ENCODE results near the gene ADIPOQ.
"Not testable (repeated sequence)": the region's sequence is repeated elsewhere in the genome, so short reads cannot be mapped to it uniquely, and the experiment has no call there.

ADIPOQ gene

DNA sequence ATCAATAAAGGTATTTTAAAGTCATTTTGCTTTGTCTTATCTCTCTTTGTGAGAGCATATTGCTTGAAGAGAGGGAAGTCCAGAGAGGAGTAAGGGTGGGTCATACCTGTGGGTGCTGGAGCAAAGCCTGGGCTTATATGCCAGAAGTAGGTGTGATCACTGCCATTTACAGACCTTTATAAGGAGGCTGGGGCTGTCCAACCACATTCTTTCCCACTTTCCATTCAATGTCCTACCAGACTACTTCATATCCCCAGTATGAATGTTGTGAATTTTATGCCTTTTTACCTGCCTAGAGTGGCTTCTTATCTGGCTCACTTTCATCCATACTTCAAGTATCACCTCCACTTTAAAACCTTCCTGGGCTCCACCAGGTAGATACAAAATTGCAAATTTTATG, 48.4 kb downstream of the ADIPOQ start:
- FAIRE-seq = no peak
- TF ChIP-seq, protein P1, sequence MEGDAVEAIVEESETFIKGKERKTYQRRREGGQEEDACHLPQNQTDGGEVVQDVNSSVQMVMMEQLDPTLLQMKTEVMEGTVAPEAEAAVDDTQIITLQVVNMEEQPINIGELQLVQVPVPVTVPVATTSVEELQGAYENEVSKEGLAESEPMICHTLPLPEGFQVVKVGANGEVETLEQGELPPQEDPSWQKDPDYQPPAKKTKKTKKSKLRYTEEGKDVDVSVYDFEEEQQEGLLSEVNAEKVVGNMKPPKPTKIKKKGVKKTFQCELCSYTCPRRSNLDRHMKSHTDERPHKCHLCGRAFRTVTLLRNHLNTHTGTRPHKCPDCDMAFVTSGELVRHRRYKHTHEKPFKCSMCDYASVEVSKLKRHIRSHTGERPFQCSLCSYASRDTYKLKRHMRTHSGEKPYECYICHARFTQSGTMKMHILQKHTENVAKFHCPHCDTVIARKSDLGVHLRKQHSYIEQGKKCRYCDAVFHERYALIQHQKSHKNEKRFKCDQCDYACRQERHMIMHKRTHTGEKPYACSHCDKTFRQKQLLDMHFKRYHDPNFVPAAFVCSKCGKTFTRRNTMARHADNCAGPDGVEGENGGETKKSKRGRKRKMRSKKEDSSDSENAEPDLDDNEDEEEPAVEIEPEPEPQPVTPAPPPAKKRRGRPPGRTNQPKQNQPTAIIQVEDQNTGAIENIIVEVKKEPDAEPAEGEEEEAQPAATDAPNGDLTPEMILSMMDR (IDR thresholded peaks at IDR 0.05; ENCODE audit: insufficient read depth, missing control alignments) = no peak
- no peak for DNase-seq (ENCODE audit: insufficient read length, low spot score)

DNA sequence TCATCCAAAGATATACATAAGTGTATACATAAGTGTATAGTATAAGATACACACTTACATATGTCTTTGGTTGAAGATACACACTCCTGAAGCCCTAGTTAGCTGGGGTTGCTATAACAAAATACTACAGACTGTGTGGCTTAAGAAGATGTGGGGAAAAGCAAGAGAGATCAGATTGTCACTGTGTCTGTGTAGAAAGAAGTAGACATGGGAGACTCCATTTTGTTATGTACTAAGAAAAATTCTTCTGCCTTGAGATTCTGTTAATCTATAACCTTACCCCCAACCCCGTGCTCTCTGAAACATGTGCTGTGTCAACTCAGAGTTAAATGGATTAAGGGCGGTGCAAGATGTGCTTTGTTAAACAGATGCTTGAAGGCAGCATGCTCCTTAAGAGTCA, 50.6 kb downstream of the ADIPOQ start:
- not testable (repeated sequence) for FAIRE-seq; DNase-seq (ENCODE audit: insufficient read length, low spot score)

DNA sequence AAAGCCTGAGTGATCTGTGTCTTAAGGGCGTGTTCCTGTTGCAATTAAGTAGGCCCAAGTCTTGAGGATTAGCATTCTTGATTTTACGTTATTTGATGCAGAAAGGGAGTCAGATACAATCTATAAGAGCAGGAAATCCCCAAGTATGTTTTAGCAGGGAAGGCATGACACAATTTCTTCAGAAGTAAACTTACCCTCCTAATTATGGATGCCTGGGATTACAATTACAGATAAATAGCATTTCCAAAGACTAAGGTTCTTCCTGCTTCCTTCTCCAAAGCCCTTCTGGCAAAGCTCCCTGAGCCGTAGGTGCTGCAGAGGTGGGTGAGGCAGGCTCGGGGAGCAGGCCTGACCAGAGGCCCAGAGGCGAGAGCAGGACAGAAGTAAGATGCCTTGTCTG, 52.9 kb downstream of the ADIPOQ start:
- FAIRE-seq (no peak), DNase-seq (ENCODE audit: insufficient read length, low spot score) (no peak)
- TF ChIP-seq, protein P1 (IDR thresholded peaks at IDR 0.05; ENCODE audit: insufficient read depth, missing control alignments) = no peak

DNA sequence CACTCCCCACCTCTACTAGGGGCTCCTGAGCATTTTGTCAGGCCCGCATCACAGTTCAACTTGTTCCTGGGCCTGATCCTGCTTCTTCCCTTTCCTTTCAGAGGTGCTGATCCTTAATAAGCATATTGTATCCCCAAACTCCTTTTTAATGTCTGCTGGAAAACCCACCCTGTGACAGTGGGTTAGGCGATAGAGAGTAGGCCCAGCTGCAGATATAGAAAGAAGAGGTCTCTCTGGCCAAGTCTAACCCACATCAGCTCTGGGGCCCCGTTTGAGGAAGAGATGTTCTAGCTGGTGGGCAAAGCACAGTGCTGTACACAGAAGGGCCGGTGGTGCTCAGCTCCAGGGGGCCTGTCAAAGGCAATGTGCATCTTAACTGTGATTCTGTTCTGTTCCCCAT, 53.5 kb downstream of the ADIPOQ start:
- no peak for FAIRE-seq

DNA sequence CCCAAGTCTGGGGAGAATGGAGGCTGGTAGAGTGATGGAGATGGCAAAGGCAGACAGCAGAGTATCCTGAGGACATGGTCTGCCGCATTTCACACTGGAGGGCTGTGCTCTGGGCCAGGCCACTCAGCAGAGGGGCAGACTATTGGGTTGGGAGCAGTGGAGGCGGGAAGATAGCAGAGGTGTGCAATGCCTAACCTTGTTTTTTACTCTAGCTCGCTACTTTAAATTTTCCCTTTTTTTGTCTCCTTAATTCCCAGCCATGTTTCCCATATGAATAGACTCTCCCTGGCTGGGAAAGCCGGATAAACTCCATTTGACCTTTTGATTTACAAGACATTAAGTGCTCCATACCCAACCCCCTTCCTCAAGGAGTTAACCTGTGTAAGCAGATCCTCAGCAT, 54.4 kb downstream of the ADIPOQ start:
- TF ChIP-seq, protein P1 (IDR thresholded peaks at IDR 0.05; ENCODE audit: insufficient read depth, missing control alignments) = no peak
- FAIRE-seq (no peak), DNase-seq (ENCODE audit: insufficient read length, low spot score) (no peak)

More for the DNA sequence above, 53.5 kb downstream of the ADIPOQ start:
- DNase-seq (ENCODE audit: insufficient read length, low spot score) = no peak
- TF ChIP-seq, protein P1 (IDR thresholded peaks at IDR 0.05; ENCODE audit: insufficient read depth, missing control alignments) = no peak

DNA sequence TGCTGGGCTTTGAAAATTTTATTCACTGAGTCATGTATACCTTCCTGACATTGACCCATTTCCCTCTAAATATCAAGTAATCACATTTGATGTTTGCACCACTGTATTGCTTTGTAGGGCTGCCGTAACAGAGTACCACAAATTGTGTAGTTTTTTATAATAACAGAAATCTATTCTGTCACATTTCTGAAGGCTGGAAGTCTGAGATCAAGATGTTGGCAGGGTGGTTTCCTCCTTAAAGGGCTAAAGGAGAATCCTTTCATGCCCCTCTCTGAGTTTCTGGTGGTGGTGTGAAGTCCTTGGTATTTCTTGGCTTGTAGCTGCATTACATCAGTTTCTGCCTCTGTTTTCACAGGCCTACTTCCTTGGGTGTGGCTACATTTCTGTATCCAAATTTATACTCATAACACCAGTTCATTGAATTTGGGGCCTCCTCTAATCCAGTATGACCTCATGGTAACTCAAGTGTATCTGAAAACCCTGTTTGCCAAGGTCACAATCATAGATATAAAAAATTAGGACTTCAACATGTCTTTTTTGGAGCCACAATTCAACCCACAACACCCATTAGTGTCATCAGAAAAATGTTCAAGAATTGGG, 58.7 kb downstream of the ADIPOQ start:
- TF ChIP-seq, protein P1 (IDR thresholded peaks at IDR 0.05; ENCODE audit: insufficient read depth, missing control alignments) = no peak
- FAIRE-seq (no peak), DNase-seq (ENCODE audit: insufficient read length, low spot score) (no peak)

DNA sequence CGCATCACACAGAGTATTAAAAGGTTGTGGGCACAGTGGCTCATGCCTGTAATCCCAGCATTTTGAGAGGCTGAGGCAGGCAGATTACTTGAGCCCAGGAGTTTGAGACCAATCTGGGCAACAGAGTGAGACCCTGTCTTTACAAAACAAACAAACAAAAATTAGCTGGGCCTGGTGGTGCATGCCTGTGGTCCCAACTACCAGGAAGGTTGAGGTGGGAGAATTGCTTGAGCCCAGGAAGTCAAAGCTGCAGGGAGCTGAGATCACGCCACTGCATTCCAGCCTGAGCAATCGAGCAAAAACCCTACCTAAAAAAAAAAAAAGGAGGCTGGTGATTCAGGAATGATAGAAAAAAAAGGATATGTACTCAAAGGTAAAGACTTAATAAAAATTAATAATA, 59.6 kb downstream of the ADIPOQ start:
- TF ChIP-seq, protein P1 (IDR thresholded peaks at IDR 0.05; ENCODE audit: insufficient read depth, missing control alignments) = no peak
- FAIRE-seq = no peak
- DNase-seq (ENCODE audit: insufficient read length, low spot score) = no peak

DNA sequence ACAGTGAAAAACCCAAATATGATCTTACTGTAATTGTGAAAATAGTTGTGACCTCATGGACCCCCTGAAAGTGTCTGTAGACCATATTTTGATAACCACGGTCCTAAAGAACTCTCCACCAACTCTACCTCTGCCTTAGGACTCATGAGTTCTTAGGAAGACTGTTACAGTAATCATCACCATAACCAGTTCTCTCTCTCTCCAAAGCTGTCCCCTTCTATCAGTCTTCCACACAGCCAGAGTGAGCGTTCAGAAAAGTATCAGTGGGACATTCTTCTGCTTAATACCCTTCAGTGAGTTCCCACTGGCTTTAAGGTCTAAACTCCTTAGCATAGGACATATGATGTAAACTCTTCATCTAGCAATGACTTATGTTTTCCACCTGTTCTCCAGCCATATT, 60.2 kb downstream of the ADIPOQ start:
- DNase-seq (ENCODE audit: insufficient read length, low spot score) = no peak
- TF ChIP-seq, protein P1 (IDR thresholded peaks at IDR 0.05; ENCODE audit: insufficient read depth, missing control alignments) = no peak
- FAIRE-seq = no peak

DNA sequence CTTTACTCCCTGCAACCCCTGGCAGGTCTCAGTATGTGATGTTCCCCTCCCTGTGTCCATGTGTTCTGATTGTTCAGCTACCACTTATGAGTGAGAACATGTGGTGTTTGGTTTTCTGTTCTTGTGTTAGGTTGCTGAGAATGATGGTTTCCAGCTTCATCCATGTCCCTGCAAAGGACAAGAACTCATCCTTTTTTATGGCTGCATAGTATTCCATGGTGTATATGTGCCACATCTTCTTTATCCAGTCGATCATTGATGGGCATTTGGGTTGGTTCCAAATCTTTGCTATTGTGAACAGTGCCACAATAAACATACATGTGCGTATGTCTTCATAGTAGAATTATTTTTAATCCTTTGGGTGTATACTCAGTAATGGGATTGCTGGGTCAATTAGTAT, 61.2 kb downstream of the ADIPOQ start:
- not testable (repeated sequence) for FAIRE-seq; DNase-seq (ENCODE audit: insufficient read length, low spot score)

DNA sequence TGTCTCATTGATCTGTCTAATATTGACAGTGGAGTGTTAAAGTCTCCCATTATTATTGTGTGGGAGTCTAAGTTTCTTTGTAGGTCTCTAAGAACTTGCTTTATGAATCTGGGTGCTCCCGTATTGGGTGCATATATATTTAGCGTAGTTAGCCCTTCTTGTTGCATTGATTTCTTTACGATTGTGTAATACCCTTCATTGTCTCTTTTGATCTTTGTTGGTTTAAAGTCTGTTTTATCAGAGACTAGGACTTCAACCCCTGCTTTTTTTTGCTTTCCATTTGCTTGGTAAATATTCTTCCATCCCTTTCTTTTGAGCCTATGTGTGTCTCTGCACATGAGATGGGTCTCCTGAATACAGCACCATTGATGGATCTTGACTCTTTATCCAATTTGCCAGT, 64.6 kb downstream of the ADIPOQ start:
- DNase-seq (ENCODE audit: insufficient read length, low spot score); FAIRE-seq: not testable (repeated sequence)
